HepG2 (cell line): ENCODE measurements around the gene XPNPEP1. TPM values are rescaled to one million over a fixed set of nuclear protein-coding genes. Genes with fewer than 3 reads are reported as not detected.
A peak's percentile ranks its signal among the peaks of the same experiment; 100 is the strongest.

Experiments
- AKAP8 ChIP-seq: sonication (generic); formaldehyde crosslinking; IDR thresholded peaks from 2 replicates; pipeline ENCODE4 v1.5.1; 2020; ENCODE audit warnings: mild to moderate bottlenecking, missing genetic modification reagents
- CSRNP2 ChIP-seq: sonication (generic); formaldehyde crosslinking; conservative IDR thresholded peaks from 2 replicates; pipeline ENCODE4 v1.8.0; 2022; ENCODE audit warnings: low read depth, missing genetic modification reagents
- HBP1 ChIP-seq: IDR thresholded peaks from 2 replicates; pipeline ENCODE4 v1.6.1; 2016; ENCODE audit warnings: low read depth, control low read depth
- JDP2 ChIP-seq: sonication (generic); formaldehyde crosslinking; IDR thresholded peaks from 2 replicates; pipeline ENCODE4 v1.8.1; 2022; ENCODE audit warnings: missing genetic modification reagents, borderline replicate concordance
- LCORL ChIP-seq, 2 experiments: fragments of 450-650 bp in 1 of 2; sonication (generic) in 1 of 2; formaldehyde crosslinking in 1 of 2; IDR thresholded peaks; 2 replicates each; pipeline versions ENCODE4 v1.5.0 to v1.6.1; 2017 to 2020; ENCODE audit warnings: antibody characterized with exemption in 1 of 2, missing genetic modification reagents in 1 of 2
- NCOA2 ChIP-seq: sonication (generic); formaldehyde crosslinking; IDR thresholded peaks from 2 replicates; pipeline ENCODE4 v1.8.0; 2022; ENCODE audit warnings: inconsistent platforms
- NFE2L1 ChIP-seq: sonication (generic); formaldehyde crosslinking; IDR thresholded peaks from 2 replicates; pipeline ENCODE4 v1.4.0; 2020; ENCODE audit warnings: missing genetic modification reagents, mild to moderate bottlenecking, borderline replicate concordance
- PAX8 ChIP-seq: sonication (generic); formaldehyde crosslinking; IDR thresholded peaks from 2 replicates; pipeline ENCODE4 v1.8.0; 2022; ENCODE audit warnings: mild to moderate bottlenecking, missing genetic modification reagents, borderline replicate concordance
- RAD21 ChIP-seq: fragments of 450-650 bp; formaldehyde crosslinking; IDR thresholded peaks from 2 replicates; pipeline ENCODE4 v1.5.0; 2020; ENCODE audit warnings: mild to moderate bottlenecking
- SIN3B ChIP-seq: fragments of 150-350 bp; IDR thresholded peaks from 2 replicates; pipeline ENCODE4 v1.6.1; 2014; ENCODE audit warnings: low read length
- SKI ChIP-seq: fragments of 450-650 bp; IDR thresholded peaks from one replicate; pipeline ENCODE4 v1.6.1; 2018; ENCODE audit warnings: mild to moderate bottlenecking; ENCODE audit not compliant: partially characterized antibody
- SMC3 ChIP-seq: IDR thresholded peaks from 2 replicates; pipeline ENCODE4 v1.6.1; 2011; ENCODE audit warnings: low read length, improper control_type of control experiment
- SRSF4 ChIP-seq: fragments of 200-400 bp; formaldehyde crosslinking; IDR thresholded peaks from one replicate; pipeline ENCODE4 v1.6.1; 2018; ENCODE audit warnings: mild to moderate bottlenecking, low read depth, low read length, moderate library complexity; ENCODE audit not compliant: poor library complexity, severe bottlenecking
- TBX3 ChIP-seq: fragments of 450-650 bp; IDR thresholded peaks from 2 replicates; pipeline ENCODE4 v1.6.1; 2017; ENCODE audit warnings: antibody characterized with exemption, mild to moderate bottlenecking, inconsistent platforms, borderline replicate concordance
- TCF7L2 ChIP-seq: IDR thresholded peaks from 2 replicates; pipeline ENCODE4 v1.6.1; 2011; ENCODE audit warnings: mild to moderate bottlenecking, low read depth, low read length, moderate library complexity
- XBP1 ChIP-seq: sonication (generic); formaldehyde crosslinking; IDR thresholded peaks from 2 replicates; pipeline ENCODE4 v1.5.0; 2020; ENCODE audit warnings: missing genetic modification reagents
- ZNF552 ChIP-seq: sonication (generic); formaldehyde crosslinking; IDR thresholded peaks from 2 replicates; pipeline ENCODE4 v1.9.0; 2022; ENCODE audit warnings: missing genetic modification reagents, mild to moderate bottlenecking, borderline replicate concordance
- ZZZ3 ChIP-seq: sonication (generic); formaldehyde crosslinking; IDR thresholded peaks from 2 replicates; pipeline ENCODE4 v1.4.0; 2020; ENCODE audit warnings: missing genetic modification reagents, mild to moderate bottlenecking, borderline replicate concordance
- polyA plus RNA-seq, 8 experiments: library from polyadenylated mRNA; depleted of rRNA in 3 of 8; stranded (reverse) in 7 of 8; unstranded in 1 of 8; fragments of >200 nt; fragmentation: Illumina TruSeq in 4 of 8; extraction: Trizol in 4 of 8; gene quantifications; 2 replicates each; pipeline versions ENCODE4 v1.2.1 to v1.2.3, GENCODE V29; 2011 to 2016; ENCODE audit warnings: low read depth in 4 of 8, missing spikeins in 1 of 8, mixed read lengths in 1 of 8; ENCODE audit not compliant: insufficient read depth in 1 of 8
- total RNA-seq, 5 experiments: library from RNA; depleted of rRNA; stranded (reverse); fragments of >200 nt; fragmentation: Illumina TruSeq; extraction: Trizol; gene quantifications; 2 replicates each; pipeline ENCODE4 v1.2.3, GENCODE V29; 2016; ENCODE audit warnings: low read depth in 1 of 5
- TF ChIP-seq, protein P1 (sequence below), 2 experiments: sonication (generic) in 1 of 2; formaldehyde crosslinking in 1 of 2; IDR thresholded peaks; 2 replicates each; pipeline versions ENCODE4 v1.4.0 to v1.6.1; 2018 to 2020; ENCODE audit warnings: missing genetic modification reagents in 2 of 2, borderline replicate concordance in 1 of 2, low read depth in 1 of 2, mild to moderate bottlenecking in 1 of 2, missing biosample characterization in 1 of 2
- TF ChIP-seq, protein P2 (sequence below): sonication (generic); formaldehyde crosslinking; IDR thresholded peaks from 2 replicates; pipeline ENCODE4 v1.4.0; 2020; ENCODE audit warnings: mild to moderate bottlenecking, missing genetic modification reagents
- TF ChIP-seq, protein P3 (sequence below): sonication (generic); formaldehyde crosslinking; IDR thresholded peaks from 2 replicates; pipeline ENCODE4 v1.4.0; 2020; ENCODE audit warnings: mild to moderate bottlenecking, low read depth, missing genetic modification reagents
- TF ChIP-seq, protein P4 (sequence below): sonication (generic); formaldehyde crosslinking; IDR thresholded peaks from 2 replicates; pipeline ENCODE4 v1.4.0; 2020; ENCODE audit warnings: mild to moderate bottlenecking, low read depth, missing genetic modification reagents

The XPNPEP1 gene
- total and polyA plus RNA-seq, 2 of the 13 experiments (the other 11 are each of a cell fraction or from before 2014, with no cell fraction given) = 30.3 to 55.5 TPM

- TF ChIP-seq XBP1 (CRISPR knock-in tag) (no peak), SKI (no peak), ZNF552 (CRISPR knock-in tag) (no peak), HBP1 (no peak), SIN3B (no peak), PAX8 (CRISPR knock-in tag) (0 out of 2 replicates have a peak, but pooled peaks have one; percentile 38), ZZZ3 (no peak), CSRNP2 (CRISPR knock-in tag) (no peak), SMC3 (peak; percentile 56), NCOA2 (CRISPR knock-in tag) (no peak), TCF7L2 (no peak), TBX3 (no peak), LCORL (IDR thresholded peaks at IDR 0.05) (no peak), LCORL (CRISPR knock-in tag; IDR thresholded peaks at IDR 0.05) (no peak), RAD21 (CRISPR knock-in tag) (peak; percentile 68), NFE2L1 (CRISPR knock-in tag) (no peak), JDP2 (CRISPR knock-in tag) (no peak), SRSF4 (no peak), AKAP8 (no peak)
- TF ChIP-seq, protein P1, sequence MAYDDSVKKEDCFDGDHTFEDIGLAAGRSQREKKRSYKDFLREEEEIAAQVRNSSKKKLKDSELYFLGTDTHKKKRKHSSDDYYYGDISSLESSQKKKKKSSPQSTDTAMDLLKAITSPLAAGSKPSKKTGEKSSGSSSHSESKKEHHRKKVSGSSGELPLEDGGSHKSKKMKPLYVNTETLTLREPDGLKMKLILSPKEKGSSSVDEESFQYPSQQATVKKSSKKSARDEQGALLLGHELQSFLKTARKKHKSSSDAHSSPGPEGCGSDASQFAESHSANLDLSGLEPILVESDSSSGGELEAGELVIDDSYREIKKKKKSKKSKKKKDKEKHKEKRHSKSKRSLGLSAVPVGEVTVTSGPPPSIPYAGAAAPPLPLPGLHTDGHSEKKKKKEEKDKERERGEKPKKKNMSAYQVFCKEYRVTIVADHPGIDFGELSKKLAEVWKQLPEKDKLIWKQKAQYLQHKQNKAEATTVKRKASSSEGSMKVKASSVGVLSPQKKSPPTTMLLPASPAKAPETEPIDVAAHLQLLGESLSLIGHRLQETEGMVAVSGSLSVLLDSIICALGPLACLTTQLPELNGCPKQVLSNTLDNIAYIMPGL (CRISPR knock-in tag; IDR thresholded peaks at IDR 0.05; ENCODE audit: borderline replicate concordance in 1 of 2, low read depth in 1 of 2) = no peak
- TF ChIP-seq, protein P2, sequence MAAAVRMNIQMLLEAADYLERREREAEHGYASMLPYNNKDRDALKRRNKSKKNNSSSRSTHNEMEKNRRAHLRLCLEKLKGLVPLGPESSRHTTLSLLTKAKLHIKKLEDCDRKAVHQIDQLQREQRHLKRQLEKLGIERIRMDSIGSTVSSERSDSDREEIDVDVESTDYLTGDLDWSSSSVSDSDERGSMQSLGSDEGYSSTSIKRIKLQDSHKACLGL (CRISPR knock-in tag) = no peak
- TF ChIP-seq, protein P3, sequence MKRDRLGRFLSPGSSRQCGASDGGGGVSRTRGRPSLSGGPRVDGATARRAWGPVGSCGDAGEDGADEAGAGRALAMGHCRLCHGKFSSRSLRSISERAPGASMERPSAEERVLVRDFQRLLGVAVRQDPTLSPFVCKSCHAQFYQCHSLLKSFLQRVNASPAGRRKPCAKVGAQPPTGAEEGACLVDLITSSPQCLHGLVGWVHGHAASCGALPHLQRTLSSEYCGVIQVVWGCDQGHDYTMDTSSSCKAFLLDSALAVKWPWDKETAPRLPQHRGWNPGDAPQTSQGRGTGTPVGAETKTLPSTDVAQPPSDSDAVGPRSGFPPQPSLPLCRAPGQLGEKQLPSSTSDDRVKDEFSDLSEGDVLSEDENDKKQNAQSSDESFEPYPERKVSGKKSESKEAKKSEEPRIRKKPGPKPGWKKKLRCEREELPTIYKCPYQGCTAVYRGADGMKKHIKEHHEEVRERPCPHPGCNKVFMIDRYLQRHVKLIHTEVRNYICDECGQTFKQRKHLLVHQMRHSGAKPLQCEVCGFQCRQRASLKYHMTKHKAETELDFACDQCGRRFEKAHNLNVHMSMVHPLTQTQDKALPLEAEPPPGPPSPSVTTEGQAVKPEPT (CRISPR knock-in tag) = no peak
- TF ChIP-seq, protein P4, sequence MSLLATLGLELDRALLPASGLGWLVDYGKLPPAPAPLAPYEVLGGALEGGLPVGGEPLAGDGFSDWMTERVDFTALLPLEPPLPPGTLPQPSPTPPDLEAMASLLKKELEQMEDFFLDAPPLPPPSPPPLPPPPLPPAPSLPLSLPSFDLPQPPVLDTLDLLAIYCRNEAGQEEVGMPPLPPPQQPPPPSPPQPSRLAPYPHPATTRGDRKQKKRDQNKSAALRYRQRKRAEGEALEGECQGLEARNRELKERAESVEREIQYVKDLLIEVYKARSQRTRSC (CRISPR knock-in tag) = no peak
Measured at GRCh38 chr10:109852475-109853037, 70.8 kb downstream of the XPNPEP1 start (continued).
